Measurements from ENCODE around the gene OR2V1.

OR2V1 gene

DNA sequence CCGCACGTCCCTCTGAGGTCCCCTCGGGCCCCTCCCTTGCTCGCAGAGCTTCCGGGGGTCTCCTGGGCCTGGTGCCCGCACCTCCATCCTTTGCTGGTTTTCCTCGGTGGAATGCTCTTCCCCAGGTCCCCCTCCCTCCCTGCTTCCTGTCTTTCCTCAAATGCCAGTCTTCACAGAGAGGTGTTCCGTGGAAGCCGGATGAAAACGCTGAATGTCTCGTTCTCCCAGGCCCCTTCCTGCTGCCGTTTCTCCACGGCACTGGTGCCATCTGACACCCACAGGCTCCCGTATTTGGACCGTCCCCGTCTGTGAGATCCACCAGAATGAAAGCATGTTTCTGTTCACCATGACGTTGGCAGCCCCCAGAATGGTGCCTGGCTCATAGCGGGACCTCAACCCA, 4.1 kb downstream of the OR2V1 start:
- ChIA-PET CTCF (no interaction called here), POLR2A (no interaction called here)
- TF ChIP-seq SP1 (IDR thresholded peaks at IDR 0.05) (no peak), ARNT (IDR thresholded peaks at IDR 0.05) (no peak), ELF4 (IDR thresholded peaks at IDR 0.05) (no peak), CTBP1 (IDR thresholded peaks at IDR 0.05; ENCODE audit: borderline replicate concordance) (no peak), FOXM1 (IDR thresholded peaks at IDR 0.05; ENCODE audit: borderline replicate concordance) (no peak), SUZ12 (IDR thresholded peaks at IDR 0.05) (no peak), L3MBTL2 (conservative IDR thresholded peaks at IDR 0.05) (no peak), LEF1 (IDR thresholded peaks at IDR 0.05; ENCODE audit: borderline replicate concordance) (no peak)
- TF ChIP-seq, protein P1, sequence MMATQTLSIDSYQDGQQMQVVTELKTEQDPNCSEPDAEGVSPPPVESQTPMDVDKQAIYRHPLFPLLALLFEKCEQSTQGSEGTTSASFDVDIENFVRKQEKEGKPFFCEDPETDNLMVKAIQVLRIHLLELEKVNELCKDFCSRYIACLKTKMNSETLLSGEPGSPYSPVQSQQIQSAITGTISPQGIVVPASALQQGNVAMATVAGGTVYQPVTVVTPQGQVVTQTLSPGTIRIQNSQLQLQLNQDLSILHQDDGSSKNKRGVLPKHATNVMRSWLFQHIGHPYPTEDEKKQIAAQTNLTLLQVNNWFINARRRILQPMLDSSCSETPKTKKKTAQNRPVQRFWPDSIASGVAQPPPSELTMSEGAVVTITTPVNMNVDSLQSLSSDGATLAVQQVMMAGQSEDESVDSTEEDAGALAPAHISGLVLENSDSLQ (IDR thresholded peaks at IDR 0.05): no peak
- DNase-seq (ENCODE audit: extremely low spot score): no peak

DNA sequence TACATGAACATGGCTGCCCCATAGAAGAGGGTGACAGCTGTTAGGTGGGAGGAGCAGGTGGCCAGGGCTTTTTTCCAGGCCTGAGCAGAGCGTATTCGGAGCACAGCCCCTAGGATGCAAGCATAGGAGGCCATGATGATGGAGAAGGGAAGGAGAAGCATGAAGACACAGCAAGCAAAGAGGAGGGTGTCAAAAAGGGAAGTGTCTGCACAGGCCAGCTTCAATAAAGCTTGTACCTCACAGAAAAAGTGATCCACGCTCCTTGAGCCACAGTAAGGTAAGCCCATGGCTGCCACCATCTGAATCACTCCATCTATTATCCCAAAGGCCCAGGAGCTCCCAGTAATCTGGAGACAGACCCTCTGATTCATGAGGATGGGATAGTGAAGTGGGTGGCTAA, 6.4 kb downstream of the OR2V1 start:
- no peak for DNase-seq (ENCODE audit: extremely low spot score)
- TF ChIP-seq BHLHE40 (IDR thresholded peaks at IDR 0.05; ENCODE audit: borderline replicate concordance): no peak
- no peak for TF ChIP-seq FOXM1 (IDR thresholded peaks at IDR 0.05; ENCODE audit: borderline replicate concordance)
- no peak for TF ChIP-seq SP1 (IDR thresholded peaks at IDR 0.05)
- TF ChIP-seq FOXK2 (IDR thresholded peaks at IDR 0.05): no peak
- no peak for TF ChIP-seq L3MBTL2 (conservative IDR thresholded peaks at IDR 0.05)
- no peak for TF ChIP-seq LEF1 (IDR thresholded peaks at IDR 0.05; ENCODE audit: borderline replicate concordance)
- CTCF ChIA-PET: no interaction called here
- POLR2A ChIA-PET: no interaction called here

DNA sequence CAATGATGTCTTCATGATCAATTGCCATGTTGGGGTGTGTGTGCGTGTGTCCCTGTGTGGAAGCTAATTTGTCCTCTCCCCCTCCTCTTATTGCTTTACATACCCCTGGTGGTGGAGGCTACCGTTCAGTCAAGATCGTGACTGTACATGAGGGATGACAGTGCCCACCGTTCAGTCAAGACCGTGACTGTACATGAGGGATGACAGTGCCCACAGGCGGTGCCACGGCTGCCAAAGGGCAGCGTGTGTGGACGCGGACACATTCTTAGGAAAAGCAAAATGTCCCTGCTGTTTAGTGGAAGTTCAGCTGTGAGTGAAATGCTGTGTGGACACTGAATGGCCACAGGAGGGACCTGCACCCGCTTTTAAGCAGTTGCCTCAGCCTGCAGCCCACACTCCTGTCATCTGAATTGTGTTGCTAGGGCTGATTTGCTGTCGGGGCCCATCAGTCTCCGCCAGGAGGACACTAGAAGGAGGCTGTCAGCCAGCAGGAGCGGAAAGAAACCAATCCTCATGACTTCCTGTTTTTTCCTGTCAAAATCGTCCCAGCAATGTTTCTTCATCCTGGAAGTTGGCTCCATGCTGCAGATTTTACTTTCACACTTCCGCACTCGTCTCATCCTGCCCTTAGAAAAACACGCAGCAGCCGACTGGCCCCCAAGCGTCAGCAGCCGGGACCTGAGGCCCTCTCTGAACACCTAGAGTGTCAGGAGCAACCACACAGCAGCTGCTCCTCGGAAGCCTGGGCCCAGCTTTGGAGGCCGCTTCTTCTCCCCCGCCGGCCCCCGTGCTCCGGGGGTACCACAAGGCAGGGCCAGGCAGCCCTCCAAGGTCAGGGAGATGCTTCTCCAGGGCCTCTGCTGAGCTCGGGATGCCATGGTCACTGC, 9.1 kb downstream of the OR2V1 start:
- CTCF ChIA-PET: no interaction called here

DNA sequence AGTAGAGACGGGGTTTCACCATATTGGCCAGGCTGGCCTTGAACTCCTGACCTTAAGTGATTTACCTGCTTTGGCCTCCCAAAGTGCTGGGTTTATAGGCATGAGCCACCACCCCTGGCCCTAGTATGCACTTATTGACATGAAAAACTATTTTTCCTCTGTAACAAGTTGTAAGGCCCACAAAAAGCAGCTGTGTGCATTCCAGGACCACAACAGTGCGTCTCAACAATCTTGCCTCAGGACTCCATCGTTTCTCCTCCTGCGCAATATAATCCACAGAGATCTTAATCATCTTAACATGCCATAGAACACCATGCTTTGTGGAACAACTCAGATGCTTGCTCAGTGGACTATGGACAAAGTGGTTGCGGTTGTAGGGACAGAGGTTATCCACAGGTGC, 10.2 kb downstream of the OR2V1 start:
- CTCF ChIA-PET: no interaction called here

More for the DNA sequence above, 9.1 kb downstream of the OR2V1 start:
- POLR2A ChIA-PET: no interaction called here
- DNase-seq (ENCODE audit: extremely low spot score): no peak
- TF ChIP-seq ELF4 (IDR thresholded peaks at IDR 0.05) (no peak), BHLHE40 (IDR thresholded peaks at IDR 0.05; ENCODE audit: borderline replicate concordance) (no peak), ARNT (IDR thresholded peaks at IDR 0.05) (no peak), TARDBP (IDR thresholded peaks at IDR 0.05) (no peak), CTBP1 (IDR thresholded peaks at IDR 0.05; ENCODE audit: borderline replicate concordance) (no peak), NFRKB (IDR thresholded peaks at IDR 0.05) (no peak), L3MBTL2 (conservative IDR thresholded peaks at IDR 0.05) (no peak), SUZ12 (IDR thresholded peaks at IDR 0.05) (no peak), FOXA1 (IDR thresholded peaks at IDR 0.05) (no peak), LEF1 (IDR thresholded peaks at IDR 0.05; ENCODE audit: borderline replicate concordance) (no peak)
- TF ChIP-seq, protein P1 (IDR thresholded peaks at IDR 0.05): no peak

DNA sequence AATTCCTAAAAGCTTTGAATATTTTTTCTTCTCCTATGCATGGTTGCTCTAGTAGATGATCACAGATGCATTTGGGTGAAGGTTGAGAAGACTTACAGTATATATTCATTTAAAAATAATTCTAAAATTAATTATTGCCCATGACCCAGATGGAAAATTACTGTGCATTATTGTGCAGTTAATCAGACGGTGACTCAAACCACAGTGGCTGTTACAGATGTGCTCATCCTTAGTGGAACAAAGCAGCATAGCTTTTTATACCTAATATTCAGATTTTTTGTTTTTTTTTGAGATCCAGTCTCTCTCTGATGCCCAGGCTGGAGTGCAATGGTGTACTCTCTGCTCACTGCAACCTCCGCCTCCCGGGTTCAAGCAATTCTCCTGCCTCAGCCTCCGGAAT, 10.7 kb downstream of the OR2V1 start:
- POLR2A ChIA-PET: no interaction called here
- TF ChIP-seq, protein P1 (IDR thresholded peaks at IDR 0.05): no peak
- TF ChIP-seq NFRKB (IDR thresholded peaks at IDR 0.05) (no peak), SUZ12 (IDR thresholded peaks at IDR 0.05) (no peak), TARDBP (IDR thresholded peaks at IDR 0.05) (no peak), LEF1 (IDR thresholded peaks at IDR 0.05; ENCODE audit: borderline replicate concordance) (no peak), ELF4 (IDR thresholded peaks at IDR 0.05) (no peak), SP1 (IDR thresholded peaks at IDR 0.05) (no peak), BHLHE40 (IDR thresholded peaks at IDR 0.05; ENCODE audit: borderline replicate concordance) (no peak), FOXM1 (IDR thresholded peaks at IDR 0.05; ENCODE audit: borderline replicate concordance) (no peak), ARNT (IDR thresholded peaks at IDR 0.05) (no peak), ZNF384 (IDR thresholded peaks at IDR 0.05) (no peak), HDGF (IDR thresholded peaks at IDR 0.05; ENCODE audit: borderline replicate concordance) (no peak), L3MBTL2 (conservative IDR thresholded peaks at IDR 0.05) (no peak)
- CTCF ChIA-PET: no interaction called here
- no peak for DNase-seq (ENCODE audit: extremely low spot score)

More for the DNA sequence above, 10.2 kb downstream of the OR2V1 start:
- no peak for TF ChIP-seq SP1 (IDR thresholded peaks at IDR 0.05)
- POLR2A ChIA-PET: no interaction called here
- no peak for DNase-seq (ENCODE audit: extremely low spot score)

DNA sequence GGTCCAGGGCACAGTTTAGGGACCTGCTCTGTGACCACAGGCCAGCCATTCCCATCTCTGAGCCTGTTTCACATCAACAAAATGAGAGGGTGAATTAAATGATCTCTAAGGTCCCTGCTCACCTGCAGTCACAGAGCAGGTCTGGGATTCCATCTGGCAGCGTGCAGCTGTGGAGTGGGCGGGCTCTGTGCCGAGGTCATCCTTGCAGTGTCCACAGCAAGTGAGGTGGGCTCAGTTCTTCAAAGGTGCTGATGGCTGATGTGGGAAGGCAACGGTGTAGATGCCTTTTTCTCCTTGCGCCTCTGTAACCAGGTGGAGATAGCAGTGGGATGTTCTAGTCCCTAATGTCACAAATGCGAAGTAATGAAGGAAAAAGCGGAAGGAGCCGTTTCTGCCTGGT, 11.9 kb downstream of the OR2V1 start:
- TF ChIP-seq CTBP1 (IDR thresholded peaks at IDR 0.05; ENCODE audit: borderline replicate concordance): no peak
- TF ChIP-seq FOXK2 (IDR thresholded peaks at IDR 0.05): no peak
- no peak for TF ChIP-seq TARDBP (IDR thresholded peaks at IDR 0.05)
- TF ChIP-seq FOXA1 (IDR thresholded peaks at IDR 0.05): no peak
- no peak for TF ChIP-seq NFRKB (IDR thresholded peaks at IDR 0.05)
- TF ChIP-seq HDGF (IDR thresholded peaks at IDR 0.05; ENCODE audit: borderline replicate concordance): no peak
- no peak for TF ChIP-seq SUZ12 (IDR thresholded peaks at IDR 0.05)
- no peak for TF ChIP-seq LEF1 (IDR thresholded peaks at IDR 0.05; ENCODE audit: borderline replicate concordance)
- no peak for TF ChIP-seq ZNF384 (IDR thresholded peaks at IDR 0.05)
- no peak for TF ChIP-seq SP1 (IDR thresholded peaks at IDR 0.05)
- TF ChIP-seq, protein P1 (IDR thresholded peaks at IDR 0.05): no peak
- no peak for TF ChIP-seq ARNT (IDR thresholded peaks at IDR 0.05)
- no peak for DNase-seq (ENCODE audit: extremely low spot score)
- ChIA-PET CTCF (no interaction called here), POLR2A (no interaction called here)
